Measurements from ENCODE around the gene PDE6B. TPM values are rescaled to one million over a fixed set of nuclear protein-coding genes. Genes with fewer than 3 reads are reported as not detected.

PDE6B gene
- total and polyA plus RNA-seq, 2 of the 13 experiments (the other 11 are each of a cell fraction or from before 2014, with no cell fraction given) = 0.38 to 0.40 TPM

GRCh38 chr4:620851-621261, 4.5 kb upstream of the PDE6B start:
- CTCF ChIA-PET (ENCODE audit: low intra/inter-chr PET ratio, low total read pairs) = no interaction called here
- H2AFZ ChIP-seq (ENCODE audit: low read length) = no peak overlapping the region
- H4K20me1 ChIP-seq (ENCODE audit: insufficient read depth, low read length) = no peaks in the 10 kb centered on the region
- FAIRE-seq (no peak), DNase-seq (ENCODE audit: low spot score) (no peak), ATAC-seq (no peak)
- in situ Hi-C loops (cut with HindIII; ENCODE audit: extremely low pct_ligation_motif_present, low pct_unique_long_range_greater_than_20kb) = no loop called here
- no peaks in the 10 kb centered on the region for H3K4me1 ChIP-seq (ENCODE audit: insufficient read depth, low read length)
- H3K9ac ChIP-seq (ENCODE audit: insufficient read depth, low read depth, low read length) = no peak overlapping the region
- no peak overlapping the region for H3K4me2 ChIP-seq (ENCODE audit: low read depth, low read length)
- 20% methylated on average over 4 of the region's 19 CpGs for WGBS (ENCODE audit: low lambda C conversion rate)
- no peak overlapping the region for H3K4me3 ChIP-seq (replicated peaks in 1 of 3; ENCODE audit: insufficient read depth in 1 of 3, low read depth in 2 of 3, low read length in 3 of 3)
- H3K79me2 ChIP-seq (ENCODE audit: insufficient read depth, low read length) = no peaks in the 10 kb centered on the region
- no TSS peak for BruUV-seq (replicated peaks)
- intact Hi-C loops (cut with micrococcal nuclease; ENCODE audit: unreplicated experiment) = no loop called here
- POLR2A ChIA-PET = no interaction called here
- H3K27ac ChIP-seq (ENCODE audit: extremely low read length, insufficient read depth, low read length) = no peak overlapping the region
- no peaks in the 10 kb centered on the region for H3K36me3 ChIP-seq (replicated peaks in 1 of 2; ENCODE audit: control insufficient read depth in 1 of 2, insufficient read depth in 2 of 2, low read length in 2 of 2)
- peaks cover 5 to 57% of the 10 kb centered on the region in 2 experiments; a peak in 4 of 5 replicates for H3K27me3 ChIP-seq (ENCODE audit: control insufficient read depth in 1 of 2, insufficient read depth in 2 of 2, low read length in 2 of 2)
- no peak for TF ChIP-seq ZNF558 (CRISPR knock-in tag; IDR thresholded peaks at IDR 0.05; ENCODE audit: borderline replicate concordance)
- no peak for TF ChIP-seq ZNF354B (CRISPR knock-in tag; IDR thresholded peaks at IDR 0.05)
- no peak for TF ChIP-seq CENPBD1 (CRISPR knock-in tag; IDR thresholded peaks at IDR 0.05; ENCODE audit: borderline replicate concordance, low read depth)
- TF ChIP-seq SUZ12 (IDR thresholded peaks at IDR 0.05; ENCODE audit: low read depth, low read length) = no peak
- TF ChIP-seq RERE (CRISPR knock-in tag; IDR thresholded peaks at IDR 0.05; ENCODE audit: low read depth) = no peak
- no peak for TF ChIP-seq RNF219 (CRISPR knock-in tag; IDR thresholded peaks at IDR 0.05)
- TF ChIP-seq ZNF276 (CRISPR knock-in tag; IDR thresholded peaks at IDR 0.05; ENCODE audit: low read depth) = no peak
- TF ChIP-seq MED8 (CRISPR knock-in tag; IDR thresholded peaks at IDR 0.05; ENCODE audit: insufficient replicate concordance) = no peak
- no peak for TF ChIP-seq ZBTB37 (CRISPR knock-in tag; IDR thresholded peaks at IDR 0.05)
- TF ChIP-seq ZNF546 (CRISPR knock-in tag; conservative IDR thresholded peaks at IDR 0.05) = no peak
- no peak for TF ChIP-seq MATR3 (CRISPR knock-in tag; IDR thresholded peaks at IDR 0.05)
- H3K9me3 ChIP-seq (ENCODE audit: low read length) = no peaks in the 10 kb centered on the region
